Testis (tissue), 2 donors: Measurements from ENCODE around the gene HEMK1.

Source experiments
- CTCF ChIP-seq, 3 experiments: fragments of 450-650 bp in 2 of 3; fragments of 200-600 bp in 1 of 3; sonication (generic) in 1 of 3; IDR thresholded peaks; one replicate each; pipeline ENCODE4 v1.5.1; 2016 to 2019; ENCODE audit warnings: antibody characterized with exemption in 3 of 3, mild to moderate bottlenecking in 2 of 3, moderate library complexity in 1 of 3
- POLR2A ChIP-seq: fragments of 450-650 bp; IDR thresholded peaks from one replicate; pipeline ENCODE4 v1.6.1; 2017; ENCODE audit warnings: antibody characterized with exemption, mild to moderate bottlenecking, moderate library complexity

- TF ChIP-seq CTCF (IDR thresholded peaks at IDR 0.05) = no peak
- TF ChIP-seq POLR2A = no peak
These were observed 45.9 kb downstream of the HEMK1 start for GRCh38 chr3:50615190-50615589.
